Upper lobe of left lung (tissue), 4 donors: ENCODE results near the gene SELENOF.

Experiments used
- EP300 ChIP-seq, 4 donors: sonication (generic); formaldehyde crosslinking; IDR thresholded peaks; one replicate each; pipeline ENCODE4 v1.5.1; 2017; ENCODE audit warnings: antibody characterized with exemption in 4 of 4, control low read depth in 2 of 4
- POLR2A ChIP-seq, 4 donors: fragments of 450-650 bp; IDR thresholded peaks; one replicate each; pipeline ENCODE4 v1.5.1; 2016 to 2017; ENCODE audit warnings: antibody characterized with exemption in 4 of 4, mild to moderate bottlenecking in 2 of 4
- POLR2AphosphoS5 ChIP-seq, 2 donors: sonication (generic); formaldehyde crosslinking; IDR thresholded peaks; one replicate each; pipeline ENCODE4 v1.5.1; 2017; ENCODE audit warnings: antibody characterized with exemption in 2 of 2
- TF ChIP-seq, protein P1 (sequence below), 6 experiments: fragments of 450-650 bp in 4 of 6; fragments of 200-600 bp in 2 of 6; sonication (generic) in 2 of 6; IDR thresholded peaks; one replicate each; pipeline ENCODE4 v1.5.1; 2016 to 2019; ENCODE audit warnings: antibody characterized with exemption in 6 of 6

DNA sequence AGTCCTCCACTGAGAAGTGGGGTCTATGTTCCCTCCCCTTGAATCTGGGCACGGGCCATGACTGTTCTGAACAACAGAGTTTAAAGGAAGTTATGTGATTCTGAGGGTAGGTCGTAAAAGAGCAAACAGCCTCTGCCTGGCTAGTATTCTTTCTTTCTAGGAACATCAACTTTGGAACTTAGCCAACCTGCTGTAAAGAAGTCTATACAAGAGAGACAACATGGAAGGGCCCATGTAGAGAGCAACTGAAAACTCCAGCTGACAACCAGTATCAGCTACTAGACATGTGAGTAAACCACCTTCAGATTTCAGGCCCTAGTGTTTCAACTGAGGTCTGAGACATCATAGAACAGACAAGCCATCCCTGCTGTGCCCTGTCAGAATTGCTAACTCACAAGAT lies 7.5 kb downstream of the SELENOF start:
- TF ChIP-seq, protein P1, sequence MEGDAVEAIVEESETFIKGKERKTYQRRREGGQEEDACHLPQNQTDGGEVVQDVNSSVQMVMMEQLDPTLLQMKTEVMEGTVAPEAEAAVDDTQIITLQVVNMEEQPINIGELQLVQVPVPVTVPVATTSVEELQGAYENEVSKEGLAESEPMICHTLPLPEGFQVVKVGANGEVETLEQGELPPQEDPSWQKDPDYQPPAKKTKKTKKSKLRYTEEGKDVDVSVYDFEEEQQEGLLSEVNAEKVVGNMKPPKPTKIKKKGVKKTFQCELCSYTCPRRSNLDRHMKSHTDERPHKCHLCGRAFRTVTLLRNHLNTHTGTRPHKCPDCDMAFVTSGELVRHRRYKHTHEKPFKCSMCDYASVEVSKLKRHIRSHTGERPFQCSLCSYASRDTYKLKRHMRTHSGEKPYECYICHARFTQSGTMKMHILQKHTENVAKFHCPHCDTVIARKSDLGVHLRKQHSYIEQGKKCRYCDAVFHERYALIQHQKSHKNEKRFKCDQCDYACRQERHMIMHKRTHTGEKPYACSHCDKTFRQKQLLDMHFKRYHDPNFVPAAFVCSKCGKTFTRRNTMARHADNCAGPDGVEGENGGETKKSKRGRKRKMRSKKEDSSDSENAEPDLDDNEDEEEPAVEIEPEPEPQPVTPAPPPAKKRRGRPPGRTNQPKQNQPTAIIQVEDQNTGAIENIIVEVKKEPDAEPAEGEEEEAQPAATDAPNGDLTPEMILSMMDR (IDR thresholded peaks at IDR 0.05): no peak
- no peak for TF ChIP-seq POLR2AphosphoS5 (IDR thresholded peaks at IDR 0.05)
- no peak for TF ChIP-seq POLR2A (IDR thresholded peaks at IDR 0.05)
- no peak for TF ChIP-seq EP300 (IDR thresholded peaks at IDR 0.05)
